Vagina (tissue), 2 donors: ENCODE measurements around the gene YIPF7.

Experiments used
- POLR2A ChIP-seq, 2 donors: fragments of 450-650 bp; IDR thresholded peaks; one replicate each; pipeline ENCODE4 v1.6.1; 2017; ENCODE audit warnings: antibody characterized with exemption in 2 of 2, mild to moderate bottlenecking in 2 of 2, moderate library complexity in 2 of 2
- POLR2AphosphoS5 ChIP-seq, 2 donors: sonication (generic); formaldehyde crosslinking; IDR thresholded peaks; one replicate each; pipeline ENCODE4 v1.9.0; 2017; ENCODE audit warnings: antibody characterized with exemption in 2 of 2, mild to moderate bottlenecking in 2 of 2, low read depth in 1 of 2; ENCODE audit not compliant: insufficient read depth in 1 of 2
- TF ChIP-seq, protein P1 (sequence below), 3 experiments: fragments of 450-650 bp in 2 of 3; fragments of 200-600 bp in 1 of 3; sonication (generic) in 1 of 3; IDR thresholded peaks; one replicate each; pipeline ENCODE4 v1.5.1; 2017 to 2019; ENCODE audit warnings: antibody characterized with exemption in 3 of 3, mild to moderate bottlenecking in 2 of 3, moderate library complexity in 2 of 3

DNA sequence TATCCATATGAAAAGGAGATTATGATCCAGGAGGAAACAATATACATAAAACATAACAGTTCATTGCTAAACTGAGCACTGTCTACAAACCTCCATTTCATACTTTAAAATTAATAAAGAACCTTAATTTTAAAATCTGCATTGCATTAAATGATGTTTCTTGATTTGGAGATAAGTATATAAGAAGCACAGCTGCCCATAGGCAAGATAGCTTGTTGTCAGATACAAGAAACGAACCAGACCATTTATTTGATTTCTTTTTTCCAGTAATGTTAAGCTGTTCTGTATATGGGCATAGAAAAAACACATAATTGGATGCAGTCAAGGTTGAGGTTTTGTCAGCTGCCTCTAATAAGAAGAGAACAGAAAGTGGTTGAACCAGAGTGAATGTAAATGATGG is 33.2 kb upstream of the YIPF7 start:
- TF ChIP-seq POLR2AphosphoS5 (IDR thresholded peaks at IDR 0.05; ENCODE audit: insufficient read depth in 1 of 2, low read depth in 1 of 2) (no peak), POLR2A (IDR thresholded peaks at IDR 0.05) (no peak)
- TF ChIP-seq, protein P1, sequence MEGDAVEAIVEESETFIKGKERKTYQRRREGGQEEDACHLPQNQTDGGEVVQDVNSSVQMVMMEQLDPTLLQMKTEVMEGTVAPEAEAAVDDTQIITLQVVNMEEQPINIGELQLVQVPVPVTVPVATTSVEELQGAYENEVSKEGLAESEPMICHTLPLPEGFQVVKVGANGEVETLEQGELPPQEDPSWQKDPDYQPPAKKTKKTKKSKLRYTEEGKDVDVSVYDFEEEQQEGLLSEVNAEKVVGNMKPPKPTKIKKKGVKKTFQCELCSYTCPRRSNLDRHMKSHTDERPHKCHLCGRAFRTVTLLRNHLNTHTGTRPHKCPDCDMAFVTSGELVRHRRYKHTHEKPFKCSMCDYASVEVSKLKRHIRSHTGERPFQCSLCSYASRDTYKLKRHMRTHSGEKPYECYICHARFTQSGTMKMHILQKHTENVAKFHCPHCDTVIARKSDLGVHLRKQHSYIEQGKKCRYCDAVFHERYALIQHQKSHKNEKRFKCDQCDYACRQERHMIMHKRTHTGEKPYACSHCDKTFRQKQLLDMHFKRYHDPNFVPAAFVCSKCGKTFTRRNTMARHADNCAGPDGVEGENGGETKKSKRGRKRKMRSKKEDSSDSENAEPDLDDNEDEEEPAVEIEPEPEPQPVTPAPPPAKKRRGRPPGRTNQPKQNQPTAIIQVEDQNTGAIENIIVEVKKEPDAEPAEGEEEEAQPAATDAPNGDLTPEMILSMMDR (IDR thresholded peaks at IDR 0.05) = no peak
